ENCODE measurements around the gene C5orf24.

The C5orf24 gene

GRCh38 chr5:134906811-134907210 lies 61.0 kb downstream of the C5orf24 start:
- TF ChIP-seq, protein P1, sequence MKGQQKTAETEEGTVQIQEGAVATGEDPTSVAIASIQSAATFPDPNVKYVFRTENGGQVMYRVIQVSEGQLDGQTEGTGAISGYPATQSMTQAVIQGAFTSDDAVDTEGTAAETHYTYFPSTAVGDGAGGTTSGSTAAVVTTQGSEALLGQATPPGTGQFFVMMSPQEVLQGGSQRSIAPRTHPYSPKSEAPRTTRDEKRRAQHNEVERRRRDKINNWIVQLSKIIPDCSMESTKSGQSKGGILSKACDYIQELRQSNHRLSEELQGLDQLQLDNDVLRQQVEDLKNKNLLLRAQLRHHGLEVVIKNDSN (IDR thresholded peaks at IDR 0.05) = no peak
- TF ChIP-seq TCF12 (IDR thresholded peaks at IDR 0.05; ENCODE audit: low read depth) (no peak), MAX (IDR thresholded peaks at IDR 0.05) (no peak), FOXM1 (IDR thresholded peaks at IDR 0.05; ENCODE audit: borderline replicate concordance, low read depth) (no peak), ZBTB7A (IDR thresholded peaks at IDR 0.05; ENCODE audit: low read depth) (no peak), NFIC (IDR thresholded peaks at IDR 0.05) (no peak), EP300 (IDR thresholded peaks at IDR 0.05; ENCODE audit: borderline replicate concordance) (no peak), CREB1 (IDR thresholded peaks at IDR 0.05; ENCODE audit: low read depth) (no peak), CEBPB (IDR thresholded peaks at IDR 0.05) (no peak)
